ENCODE data around the gene HS2ST1. TPM values are rescaled to one million over a fixed set of nuclear protein-coding genes. Genes with fewer than 3 reads are reported as not detected.

HS2ST1 gene
- total RNA-seq, 4 donors from 2014 or later = 11.7 to 25.3 (median 16.9) TPM

- DNase-seq (ENCODE audit: low spot score) = no peak
- no peak for ATAC-seq (ENCODE audit: low FRiP score)
- TF ChIP-seq CTCF (IDR thresholded peaks at IDR 0.05) = no peak
Measured at GRCh38 chr1:87146538-87146937, 232.1 kb downstream of the HS2ST1 start.

GRCh38 chr1:87146986-87147385, 232.6 kb downstream of the HS2ST1 start:
- no peak for TF ChIP-seq CTCF (IDR thresholded peaks at IDR 0.05)
- DNase-seq (ENCODE audit: low spot score) = no peak

GRCh38 chr1:87147851-87148250, 233.4 kb downstream of the HS2ST1 start:
- TF ChIP-seq CTCF (IDR thresholded peaks at IDR 0.05) = no peak
- no peak for DNase-seq (ENCODE audit: low spot score)
- ATAC-seq (ENCODE audit: low FRiP score) = no peak

More at GRCh38 chr1:87146986-87147385, 232.6 kb downstream of the HS2ST1 start:
- no peak for ATAC-seq (ENCODE audit: low FRiP score)

- ATAC-seq (ENCODE audit: low FRiP score) (no peak), DNase-seq (ENCODE audit: low spot score) (no peak)
- no peak for TF ChIP-seq CTCF (IDR thresholded peaks at IDR 0.05)
Measured at GRCh38 chr1:87148661-87149060, 234.2 kb downstream of the HS2ST1 start.

- no peak for TF ChIP-seq CTCF (IDR thresholded peaks at IDR 0.05)
- ATAC-seq (ENCODE audit: low FRiP score) (no peak), DNase-seq (ENCODE audit: low spot score) (no peak)
Measured at GRCh38 chr1:87149241-87150041, 235.0 kb downstream of the HS2ST1 start.

GRCh38 chr1:87150143-87150542, 235.7 kb downstream of the HS2ST1 start:
- TF ChIP-seq CTCF (IDR thresholded peaks at IDR 0.05) = no peak

More at GRCh38 chr1:87150143-87150542, 235.7 kb downstream of the HS2ST1 start:
- ATAC-seq (ENCODE audit: low FRiP score) = no peak
- DNase-seq (ENCODE audit: low spot score) = no peak
